Measurements from ENCODE around the gene KAT6B. TPM values are rescaled to one million over a fixed set of nuclear protein-coding genes. Genes with fewer than 3 reads are reported as not detected.
A peak's percentile ranks its signal among the peaks of the same experiment; 100 is the strongest.

Gene KAT6B
- total and polyA plus RNA-seq, 11 donors, result 10.4 to 61.3 (median 42.9) TPM

- ATAC-seq, result no peak
These were observed 165.0 kb downstream of the KAT6B start for GRCh38 chr10:74991435-74991834.

GRCh38 chr10:74992068-74992467 lies 165.7 kb downstream of the KAT6B start:
- Histone ChIP-seq H3K4me1 (peaks cover 0 to 34% (median 16%) of the 10 kb centered on the region in 12 donors), H3K4me3 (no peak overlapping the region), H3K36me3 (peaks cover 0 to 49% (median 22%) of the 10 kb centered on the region in 9 donors), H3K27me3 (no peaks in the 10 kb centered on the region), H3K27ac (no peak overlapping the region), H3K9me3 (no peaks in the 10 kb centered on the region)
- intact Hi-C loops (cut with DNase I), result no loop called here
- no peak for ATAC-seq
- TF ChIP-seq CTCF (IDR thresholded peaks at IDR 0.05), result no peak
- no peak for TF ChIP-seq POLR2A (IDR thresholded peaks at IDR 0.05)
- WGBS, 4 donors, result 95 to 97% (median 97%) methylated on average over 3 of the region's 3 CpGs
- DNase-seq, result no peak

More at GRCh38 chr10:74991435-74991834, 165.0 kb downstream of the KAT6B start:
- peaks cover 0 to 34% (median 16%) of the 10 kb centered on the region in 12 donors for H3K4me1 ChIP-seq
- intact Hi-C loops (cut with DNase I), result no loop called here
- H3K9me3 ChIP-seq, result no peaks in the 10 kb centered on the region
- H3K27me3 ChIP-seq, result no peaks in the 10 kb centered on the region
- DNase-seq, result no peak
- H3K4me3 ChIP-seq, result no peak overlapping the region
- peak in 4 of 12 donors; percentile 6 to 42 (median 34) for TF ChIP-seq CTCF (IDR thresholded peaks at IDR 0.05)
- no peak for TF ChIP-seq POLR2A (IDR thresholded peaks at IDR 0.05)
- no peak overlapping the region for H3K27ac ChIP-seq
- peaks cover 0 to 51% (median 28%) of the 10 kb centered on the region in 9 donors for H3K36me3 ChIP-seq

- DNase-seq (no peak), ATAC-seq (no peak)
- intact Hi-C loops (cut with DNase I), result no loop called here
- WGBS, 4 donors, result 86 to 90% (median 88%) methylated on average over 3 of the region's 3 CpGs
- Histone ChIP-seq H3K4me1 (peaks cover 0 to 19% (median 8%) of the 10 kb centered on the region in 12 donors), H3K4me3 (no peak overlapping the region), H3K27ac (no peak overlapping the region), H3K36me3 (peaks cover 0 to 61% (median 26%) of the 10 kb centered on the region in 9 donors), H3K27me3 (no peaks in the 10 kb centered on the region), H3K9me3 (no peaks in the 10 kb centered on the region)
- TF ChIP-seq CTCF (IDR thresholded peaks at IDR 0.05) (no peak), POLR2A (IDR thresholded peaks at IDR 0.05) (no peak)
These were observed 167.2 kb downstream of the KAT6B start for GRCh38 chr10:74993649-74994048.

GRCh38 chr10:74994854-74995253 lies 168.5 kb downstream of the KAT6B start:
- Histone ChIP-seq H3K27me3 (no peaks in the 10 kb centered on the region), H3K9me3 (no peaks in the 10 kb centered on the region), H3K27ac (no peak overlapping the region), H3K36me3 (peaks cover 0 to 72% (median 30%) of the 10 kb centered on the region in 9 donors), H3K4me1 (peaks cover 0 to 11% (median 0%) of the 10 kb centered on the region in 12 donors), H3K4me3 (no peak overlapping the region)
- ATAC-seq (no peak), DNase-seq (no peak)
- intact Hi-C loops (cut with DNase I), result no loop called here
- WGBS, 4 donors, result 96 to 98% (median 97%) methylated on average over 3 of the region's 3 CpGs
- TF ChIP-seq POLR2A (IDR thresholded peaks at IDR 0.05), result no peak
- TF ChIP-seq CTCF (IDR thresholded peaks at IDR 0.05), result no peak
